Stimulated activated CD4-positive, alpha-beta T cell treated with anti-CD3 and anti-CD28 coated beads, Interleukin-1b, Interleukin-23, amount 100 ng/mL, for 24 hours (primary cell): ENCODE results near the gene FAU.
"Not testable (repeated sequence)": the region's sequence is repeated elsewhere in the genome, so short reads cannot be mapped to it uniquely, and the experiment has no call there.

Experiments used
- DNase-seq, 4 experiments: peaks; one replicate each; pipeline ENCODE4 v3.0.0-alpha.2; 2020; ENCODE audit warnings: low read depth in 4 of 4, low spot score in 1 of 4

The FAU gene

GRCh38 chr11:65121865-65122696 lies at the start of gene FAU, which contains the start of gene MRPL49:
FAU (minus strand) TSS chr11:65122134; CDS start chr11:65121813, 321 bp downstream.
MRPL49 (plus strand) TSS chr11:65122321; CDS start chr11:65122347, 26 bp downstream.
- peak; percentile 96 to 99 (median 98) for DNase-seq

DNA sequence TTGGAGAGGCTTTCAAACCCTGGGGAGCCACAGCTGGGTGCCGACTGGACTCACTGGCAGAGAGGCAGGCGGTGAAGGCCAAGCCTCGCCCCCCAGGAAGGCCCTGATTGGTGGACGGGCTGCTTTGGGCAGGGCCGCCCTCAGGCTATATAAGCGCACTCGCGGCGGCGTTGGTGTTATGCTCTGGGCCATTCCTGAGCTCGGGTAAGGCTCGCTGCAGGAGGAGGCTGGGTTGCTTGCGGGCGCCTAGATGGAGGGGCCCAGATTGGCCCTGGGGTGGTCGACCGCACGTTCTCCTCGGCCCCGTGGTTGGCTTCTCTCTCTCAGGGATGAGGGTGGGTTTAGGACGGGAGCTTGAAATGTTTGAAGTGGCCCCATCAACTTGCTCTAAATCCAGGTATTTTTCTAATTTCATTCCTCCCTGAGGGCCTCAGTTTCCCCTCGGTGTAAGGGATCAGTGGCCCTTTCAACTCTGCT lies 48.2 kb upstream of the FAU start, which contains the start of gene SPDYC:
Gene SPDYC (plus strand): TSS at position 176 of the 477 bp plus-strand sequence. CDS start 1,125 bp downstream, outside the sequence.
- no peak for DNase-seq

DNA sequence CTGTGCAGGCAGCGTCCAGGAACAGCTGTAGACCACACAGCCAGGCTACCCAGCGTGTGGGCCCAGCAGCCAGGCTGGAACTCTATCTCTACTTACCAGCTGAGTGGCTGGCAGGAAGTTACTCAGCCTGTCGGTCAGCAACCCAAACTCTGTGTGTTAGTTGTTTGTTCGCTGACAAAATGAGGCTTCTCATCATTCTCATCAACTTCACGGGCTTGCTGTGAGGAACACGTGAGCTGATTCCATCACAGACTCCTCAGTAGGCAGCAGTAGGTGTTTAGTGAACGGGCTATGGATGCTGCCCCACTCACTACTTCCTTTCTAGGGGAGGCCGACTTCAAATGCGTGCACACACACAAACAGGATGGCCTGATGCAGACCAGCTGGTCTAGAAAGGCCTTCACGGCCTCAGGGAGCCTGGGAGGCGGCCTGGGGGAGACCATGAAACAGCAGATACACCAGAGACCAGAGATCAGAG lies 47.3 kb upstream of the FAU start:
- DNase-seq: no peak

GRCh38 chr11:65167656-65168055 lies 45.7 kb upstream of the FAU start:
- no peak for DNase-seq

DNA sequence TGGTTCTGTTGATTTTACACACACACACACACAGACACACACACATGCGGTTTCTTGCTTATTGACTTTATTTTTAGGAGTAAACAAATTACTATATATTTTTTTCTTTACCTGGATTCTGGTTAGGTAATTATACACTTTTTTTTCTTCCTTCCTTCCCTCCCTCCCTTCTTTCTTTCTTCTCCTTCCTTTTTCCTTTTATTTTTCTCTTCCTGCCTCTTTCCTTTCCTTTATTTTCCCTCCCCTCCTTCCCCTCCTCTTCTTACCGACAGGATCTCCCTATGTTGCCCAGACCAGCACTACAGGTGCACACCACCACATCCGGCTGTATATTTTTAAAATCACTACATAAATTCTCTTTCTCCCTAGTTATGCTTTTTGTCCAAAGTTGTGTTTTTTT lies 45.0 kb upstream of the FAU start:
- DNase-seq: no peak

- DNase-seq: no peak
These were observed 43.7 kb upstream of the FAU start for GRCh38 chr11:65165410-65166317.

GRCh38 chr11:65163684-65164083 lies 41.8 kb upstream of the FAU start:
- no peak for DNase-seq

DNA sequence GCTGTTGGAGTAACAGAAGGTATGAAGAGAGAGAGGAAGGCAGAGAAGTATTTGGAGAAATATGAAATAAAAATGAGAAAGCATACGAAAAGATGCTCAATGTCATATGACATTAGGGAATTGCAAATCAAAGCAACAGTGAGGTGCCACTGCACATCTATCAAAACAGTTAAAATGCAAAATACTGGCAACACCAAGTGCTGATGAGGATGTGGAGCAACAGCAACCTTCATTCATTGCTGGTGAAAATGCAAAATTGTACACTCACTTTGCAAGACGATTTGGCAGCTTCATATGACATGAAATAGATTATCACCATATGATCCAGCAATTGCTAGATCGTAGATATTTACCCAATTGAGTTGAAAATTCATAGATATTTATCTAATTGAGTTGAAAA lies 38.7 kb upstream of the FAU start:
- no peak for DNase-seq

GRCh38 chr11:65159012-65159411 lies 37.1 kb upstream of the FAU start:
- DNase-seq: no peak

DNA sequence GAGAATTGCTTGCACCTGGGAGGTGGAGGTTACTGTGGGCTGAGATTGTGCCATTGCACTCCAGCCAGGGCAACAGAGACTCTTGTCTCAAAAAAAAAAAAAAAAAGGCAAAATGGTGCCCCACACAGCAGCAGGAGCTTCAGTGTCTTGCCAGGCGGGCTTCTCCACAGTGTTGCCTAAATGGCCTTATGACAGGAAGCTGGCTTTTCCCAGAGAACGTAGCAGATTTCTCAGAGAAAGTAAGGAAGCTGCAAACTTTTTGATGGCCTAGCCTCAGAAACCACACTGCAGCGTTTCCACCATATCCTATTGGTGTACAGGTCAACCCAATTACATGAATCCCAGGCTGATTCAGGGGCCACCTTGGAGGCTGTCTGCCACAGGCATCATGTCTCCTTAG lies 35.4 kb upstream of the FAU start:
- DNase-seq: no peak

DNA sequence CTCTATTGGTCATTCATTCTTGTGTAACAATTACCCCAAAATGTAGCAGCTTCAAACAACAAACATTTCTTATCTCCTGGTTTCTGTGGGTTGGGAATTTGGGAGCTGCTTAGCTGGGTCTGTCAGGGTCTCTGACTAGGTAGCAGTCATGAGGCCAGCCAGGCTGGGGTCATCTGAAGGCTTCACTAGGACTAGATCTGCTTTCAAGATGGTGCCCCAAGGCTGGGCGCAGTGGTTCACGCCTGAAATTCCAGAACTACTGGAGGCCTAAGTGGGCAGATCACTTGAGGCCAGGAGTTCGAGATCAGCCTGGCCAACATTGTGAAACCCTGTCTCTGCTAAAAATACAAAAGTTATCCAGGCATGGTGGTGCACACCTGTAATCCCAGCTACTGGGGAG lies 35.0 kb upstream of the FAU start:
- DNase-seq: no peak

DNA sequence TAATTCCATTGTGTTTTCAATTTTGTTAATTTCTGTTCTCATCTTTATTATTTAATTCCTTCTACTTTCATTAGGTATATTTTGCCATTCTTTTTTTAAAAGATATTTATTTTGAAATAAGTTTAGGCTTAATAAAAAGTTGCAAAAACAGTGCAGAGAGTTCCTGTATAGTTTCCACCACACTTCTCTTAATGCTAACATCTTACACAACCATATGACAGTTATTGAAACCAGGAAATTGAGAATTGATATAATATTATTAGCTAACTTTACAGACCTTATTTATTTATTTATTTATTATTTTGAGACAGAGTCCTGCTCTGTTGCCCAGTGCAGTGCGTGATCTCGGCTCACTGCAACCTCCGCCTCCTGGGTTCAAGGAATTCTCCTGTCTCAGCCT lies 34.3 kb upstream of the FAU start:
- DNase-seq: no peak

DNA sequence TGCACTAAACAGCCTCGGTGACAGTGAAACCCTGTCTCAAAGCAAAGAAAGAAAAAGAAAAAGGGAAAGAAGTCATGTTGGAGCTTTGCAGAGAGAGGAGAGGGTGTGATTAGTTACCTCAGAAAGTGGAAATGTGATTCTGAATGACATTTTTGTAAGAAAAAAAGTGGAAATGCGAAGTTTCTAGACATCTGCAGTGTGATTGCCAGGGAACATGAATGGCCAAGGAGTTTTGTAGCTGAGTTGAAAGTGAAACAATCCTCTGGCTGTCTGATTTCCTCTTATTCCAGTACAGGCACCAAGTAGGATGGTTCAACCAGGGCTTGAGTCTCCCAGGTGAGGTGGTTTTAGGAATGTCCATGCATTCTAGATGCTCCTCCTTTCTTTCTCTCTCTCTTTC lies 30.2 kb upstream of the FAU start:
- no peak for DNase-seq

DNA sequence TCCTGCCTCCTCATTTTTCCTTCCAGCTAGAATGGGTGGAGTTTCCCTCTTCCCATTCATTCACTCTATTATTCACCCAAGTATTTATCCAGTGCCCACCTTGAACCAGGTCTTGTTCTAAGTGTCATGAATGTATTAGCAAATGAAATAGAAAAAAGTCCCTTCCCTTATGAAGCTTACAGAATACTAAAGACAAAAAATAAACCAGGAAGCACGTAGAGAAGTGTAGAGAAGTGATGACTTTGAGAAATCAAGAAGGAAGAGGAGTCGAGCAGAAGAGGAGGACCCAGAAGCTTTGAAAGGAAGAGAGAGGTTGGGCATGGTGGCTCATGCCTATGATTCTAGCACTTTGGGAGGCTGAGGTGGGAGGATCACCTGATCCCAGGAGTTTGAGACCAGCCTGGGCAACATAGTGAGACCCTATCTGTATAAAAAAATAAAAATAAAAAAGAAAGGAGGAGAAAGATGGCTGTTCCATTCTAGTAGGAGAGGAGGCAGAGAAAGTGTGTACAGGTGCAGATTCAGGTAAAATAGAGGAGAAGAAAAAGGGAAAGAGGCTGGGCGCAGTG lies 29.5 kb upstream of the FAU start:
- DNase-seq: no peak

DNA sequence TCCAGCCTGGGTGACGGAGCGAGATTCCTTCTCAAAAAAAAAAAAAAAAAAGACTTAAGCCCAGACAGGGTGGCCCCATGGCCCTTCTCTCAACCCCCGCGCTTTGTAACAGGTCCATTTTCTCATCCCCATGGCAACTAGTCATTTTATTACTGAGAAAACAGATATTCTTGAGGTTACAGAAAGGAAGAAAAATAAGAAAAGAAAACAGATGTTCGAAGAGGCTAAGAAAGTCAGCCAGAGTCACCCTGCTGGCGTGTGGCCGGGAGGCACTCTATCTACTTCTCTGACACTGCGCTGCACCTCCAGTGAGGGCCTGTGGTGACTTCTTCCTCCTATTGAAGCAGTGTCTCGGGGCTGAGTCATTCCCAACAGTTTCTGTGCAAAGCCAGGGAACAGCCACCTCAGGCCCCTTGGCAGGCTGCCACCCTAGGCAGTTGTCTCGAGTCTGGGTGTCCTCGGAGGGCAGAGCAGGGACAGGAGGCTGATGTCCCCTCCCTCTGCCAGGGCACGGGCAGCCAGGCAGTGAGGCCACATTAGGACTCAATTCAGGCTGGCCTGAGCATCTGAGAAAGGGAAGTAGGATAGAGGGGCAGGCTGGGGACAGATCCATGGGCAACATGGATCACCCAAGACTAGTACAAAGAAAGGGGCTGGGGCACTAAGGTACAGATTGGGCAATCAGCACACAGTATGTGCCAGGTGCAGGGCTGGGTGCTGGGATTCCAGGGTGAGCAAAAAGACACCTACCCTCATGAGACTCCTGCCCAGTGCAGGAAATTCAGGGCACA lies 28.8 kb upstream of the FAU start:
- no peak for DNase-seq

DNA sequence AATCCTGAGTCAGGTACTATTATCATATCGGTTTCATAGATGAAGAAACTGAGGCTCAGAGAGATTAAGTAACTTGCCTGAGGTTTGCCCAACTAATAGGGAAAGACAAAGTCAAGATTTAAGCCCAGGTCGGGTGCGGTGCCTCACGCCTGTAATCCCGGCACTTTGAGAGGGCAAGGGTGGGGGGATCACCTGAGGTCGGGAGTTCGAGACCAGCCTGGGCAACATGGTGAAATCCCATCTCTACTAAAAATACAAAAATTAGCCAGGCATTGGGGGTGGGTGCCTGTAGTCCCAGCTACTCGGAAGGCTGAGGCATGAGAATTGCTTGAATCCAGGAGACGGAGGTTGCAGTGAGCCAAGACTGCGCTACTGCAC lies 28.2 kb upstream of the FAU start:
- not testable (repeated sequence) for DNase-seq

- no peak for DNase-seq
These were observed 26.7 kb upstream of the FAU start for GRCh38 chr11:65148657-65149056.

GRCh38 chr11:65147352-65148075 lies 25.6 kb upstream of the FAU start:
- DNase-seq: no peak

DNA sequence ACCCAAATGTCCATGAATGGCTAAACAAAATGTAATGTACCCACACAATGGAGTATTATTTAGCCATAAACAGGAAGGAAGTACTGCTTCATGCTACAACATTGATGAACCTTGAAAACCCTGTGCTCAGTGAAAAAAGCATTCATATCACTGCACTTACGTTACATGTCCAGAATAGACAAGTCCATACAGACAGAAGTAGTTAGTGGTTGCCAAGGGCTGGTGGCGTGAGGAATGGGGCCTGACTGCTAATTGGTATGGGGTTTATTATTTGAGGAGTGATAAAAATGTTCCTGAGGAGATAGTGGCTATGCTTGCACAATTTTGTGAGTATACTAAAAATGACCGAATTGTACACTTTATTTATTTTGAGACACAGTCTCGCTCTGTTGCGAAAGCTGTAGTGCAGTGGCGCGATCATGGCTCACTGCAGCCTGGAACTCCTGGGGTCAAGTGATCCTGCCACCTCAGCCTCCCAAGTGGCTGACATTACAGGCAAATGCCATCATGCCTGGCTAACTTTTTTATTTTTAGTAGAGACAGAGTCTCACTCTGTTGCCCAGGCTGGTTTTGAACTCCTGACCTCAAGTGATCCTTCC lies 20.1 kb upstream of the FAU start:
- DNase-seq: no peak
